ENCODE results near the gene HES4.

HES4 gene

GRCh38 chr1:993379-993995 is 6.4 kb downstream of the HES4 start:
- TF ChIP-seq USF1 (IDR thresholded peaks at IDR 0.05) (no peak), TCF12 (IDR thresholded peaks at IDR 0.05; ENCODE audit: low read depth) (no peak), NFIC (IDR thresholded peaks at IDR 0.05) (no peak), MAX (IDR thresholded peaks at IDR 0.05) (no peak), CEBPB (IDR thresholded peaks at IDR 0.05) (no peak), REST (IDR thresholded peaks at IDR 0.05; ENCODE audit: low read depth) (no peak), ZBTB7A (IDR thresholded peaks at IDR 0.05; ENCODE audit: low read depth) (no peak), CREB1 (IDR thresholded peaks at IDR 0.05; ENCODE audit: low read depth) (no peak), RAD21 (IDR thresholded peaks at IDR 0.05; ENCODE audit: low read depth) (no peak), EP300 (IDR thresholded peaks at IDR 0.05; ENCODE audit: borderline replicate concordance) (no peak), TAF1 (IDR thresholded peaks at IDR 0.05; ENCODE audit: low read depth) (no peak), TEAD4 (IDR thresholded peaks at IDR 0.05) (no peak), YY1 (IDR thresholded peaks at IDR 0.05; ENCODE audit: low read depth) (no peak), FOXM1 (IDR thresholded peaks at IDR 0.05; ENCODE audit: borderline replicate concordance, low read depth) (no peak), EGR1 (IDR thresholded peaks at IDR 0.05) (no peak)

GRCh38 chr1:992362-992761 is 7.5 kb downstream of the HES4 start:
- TF ChIP-seq TEAD4 (IDR thresholded peaks at IDR 0.05), result no peak
- TF ChIP-seq NFIC (IDR thresholded peaks at IDR 0.05), result no peak
- no peak for TF ChIP-seq ZBTB7A (IDR thresholded peaks at IDR 0.05; ENCODE audit: low read depth)
- no peak for TF ChIP-seq TCF12 (IDR thresholded peaks at IDR 0.05; ENCODE audit: low read depth)
- no peak for TF ChIP-seq MAX (IDR thresholded peaks at IDR 0.05)
- no peak for TF ChIP-seq EP300 (IDR thresholded peaks at IDR 0.05; ENCODE audit: borderline replicate concordance)
- no peak for TF ChIP-seq CEBPB (IDR thresholded peaks at IDR 0.05)

- no peak for TF ChIP-seq ZBTB7A (IDR thresholded peaks at IDR 0.05; ENCODE audit: low read depth)
Measured at GRCh38 chr1:991895-992294, 8.0 kb downstream of the HES4 start.

GRCh38 chr1:985126-985525 is 14.8 kb downstream of the HES4 start:
- TF ChIP-seq REST (IDR thresholded peaks at IDR 0.05; ENCODE audit: low read depth) (no peak), EP300 (IDR thresholded peaks at IDR 0.05; ENCODE audit: borderline replicate concordance) (no peak), NFIC (IDR thresholded peaks at IDR 0.05) (no peak), RAD21 (IDR thresholded peaks at IDR 0.05; ENCODE audit: low read depth) (no peak), MAX (IDR thresholded peaks at IDR 0.05) (no peak), CEBPB (IDR thresholded peaks at IDR 0.05) (no peak), YY1 (IDR thresholded peaks at IDR 0.05; ENCODE audit: low read depth) (no peak), FOXM1 (IDR thresholded peaks at IDR 0.05; ENCODE audit: borderline replicate concordance, low read depth) (no peak), TEAD4 (IDR thresholded peaks at IDR 0.05) (no peak), TAF1 (IDR thresholded peaks at IDR 0.05; ENCODE audit: low read depth) (no peak), USF1 (IDR thresholded peaks at IDR 0.05) (no peak), CREB1 (IDR thresholded peaks at IDR 0.05; ENCODE audit: low read depth) (no peak), ZBTB7A (IDR thresholded peaks at IDR 0.05; ENCODE audit: low read depth) (no peak)

GRCh38 chr1:984476-984814 is 15.5 kb downstream of the HES4 start:
- TF ChIP-seq RAD21 (IDR thresholded peaks at IDR 0.05; ENCODE audit: low read depth), result no peak
- no peak for TF ChIP-seq TAF1 (IDR thresholded peaks at IDR 0.05; ENCODE audit: low read depth)
- no peak for TF ChIP-seq EP300 (IDR thresholded peaks at IDR 0.05; ENCODE audit: borderline replicate concordance)
- TF ChIP-seq CEBPB (IDR thresholded peaks at IDR 0.05), result no peak
- no peak for TF ChIP-seq YY1 (IDR thresholded peaks at IDR 0.05; ENCODE audit: low read depth)
- TF ChIP-seq FOXM1 (IDR thresholded peaks at IDR 0.05; ENCODE audit: borderline replicate concordance, low read depth), result no peak
- no peak for TF ChIP-seq NFIC (IDR thresholded peaks at IDR 0.05)
- TF ChIP-seq EGR1 (IDR thresholded peaks at IDR 0.05), result no peak
- TF ChIP-seq TEAD4 (IDR thresholded peaks at IDR 0.05), result no peak
- TF ChIP-seq TCF12 (IDR thresholded peaks at IDR 0.05; ENCODE audit: low read depth), result no peak
- no peak for TF ChIP-seq ZBTB7A (IDR thresholded peaks at IDR 0.05; ENCODE audit: low read depth)
- no peak for TF ChIP-seq USF1 (IDR thresholded peaks at IDR 0.05)
- no peak for TF ChIP-seq CREB1 (IDR thresholded peaks at IDR 0.05; ENCODE audit: low read depth)
- TF ChIP-seq REST (IDR thresholded peaks at IDR 0.05; ENCODE audit: low read depth), result no peak
- no peak for TF ChIP-seq MAX (IDR thresholded peaks at IDR 0.05)
